SU-DHL-6 (cell line): ENCODE data around the gene RGS3.

Source experiments
- CTCF ChIP-seq: fragments of 200-600 bp; sonication (generic); IDR thresholded peaks from one replicate; pipeline ENCODE4 v1.5.1; 2017; ENCODE audit warnings: antibody characterized with exemption, mild to moderate bottlenecking, low read length, moderate library complexity; ENCODE audit not compliant: insufficient read depth, poor library complexity, severe bottlenecking
- EZH2phosphoT487 ChIP-seq: fragments of 200-600 bp; sonication (generic), shearing (Covaris generic); conservative IDR thresholded peaks from 2 replicates; pipeline ENCODE4 v1.6.1; 2018; ENCODE audit warnings: mild to moderate bottlenecking, antibody characterized with exemption, low read length, moderate library complexity, mixed read lengths

GRCh38 chr9:113559834-113560800 is 96.6 kb downstream of the RGS3 start:
- TF ChIP-seq CTCF: no peak
- no peak for TF ChIP-seq EZH2phosphoT487
